ENCODE measurements around the gene SLC6A2. TPM values are rescaled to one million over a fixed set of nuclear protein-coding genes. Genes with fewer than 3 reads are reported as not detected.
"Not testable (repeated sequence)": the region's sequence is repeated elsewhere in the genome, so short reads cannot be mapped to it uniquely, and the experiment has no call there.

Gene SLC6A2
- total RNA-seq (under 1 TPM in 1 of 5 donors, not detected in 4; 0.73 TPM), polyA plus RNA-seq (under 1 TPM in 1 of 3 donors, not detected in 2; 0.13 TPM)
- long read RNA-seq, donor 1: 0 reads
- long read RNA-seq, donor 2: 0 reads
- long read RNA-seq, donor 3: 0 reads
- long read RNA-seq, donor 4: 0 reads
- long read RNA-seq, donor 5: 0 reads
- long read RNA-seq, donor 6: 0 reads
- long read RNA-seq, donor 7: 0 reads
- long read RNA-seq, donor 8: 0 reads
- long read RNA-seq, donor 9, partial matches to known transcripts: 0 of 1 reads
- long read RNA-seq, donor 9, other reads (novel, unspliced or antisense): 0 of 1 reads
- long read RNA-seq, donor 10: 0 reads

DNA sequence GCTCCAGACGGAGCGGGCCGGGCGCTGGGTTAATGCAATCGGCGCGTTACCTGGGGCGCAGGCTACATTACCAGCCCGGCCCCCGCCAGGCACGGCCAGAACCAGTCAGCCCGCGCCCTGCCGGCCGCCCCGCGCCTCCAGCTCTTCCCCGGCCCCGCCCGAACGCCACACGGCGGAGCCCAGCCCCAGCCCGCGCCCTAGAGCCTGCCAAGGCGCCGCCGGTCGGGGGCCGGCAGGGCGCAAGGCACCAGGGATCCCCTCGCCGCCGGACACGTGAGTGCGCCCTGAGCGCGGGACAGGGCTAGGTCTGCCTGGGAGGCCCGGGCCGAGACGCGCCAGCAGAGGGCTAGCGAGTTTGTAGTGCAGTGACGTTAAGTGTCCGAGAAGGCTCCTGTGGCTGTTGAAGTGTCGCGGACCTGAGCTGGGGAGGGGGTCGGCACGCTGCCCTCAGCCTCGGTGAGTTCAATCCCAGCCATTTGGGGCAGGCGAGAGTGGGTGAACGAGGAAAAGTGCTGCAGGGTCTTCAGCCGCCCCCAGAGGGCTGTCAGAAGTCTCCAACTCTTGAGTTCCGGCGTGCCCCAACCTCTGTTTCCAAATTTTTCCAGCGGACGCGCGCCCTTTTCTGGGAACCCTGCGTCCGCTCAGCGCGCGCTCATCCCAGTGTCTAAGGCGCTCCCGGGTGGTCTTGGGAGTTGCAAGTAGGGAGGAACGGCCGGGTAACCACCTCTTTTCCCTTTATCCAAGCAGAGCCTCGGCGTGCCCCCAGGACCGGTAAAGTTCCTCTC is at the start of gene SLC6A2:
Gene SLC6A2 (plus strand): TSS at position 92 of the 785 bp plus-strand sequence. CDS start 707 bp downstream, outside the sequence.
- H3K36me3 ChIP-seq: no peaks in the 10 kb centered on the region
- H3K4me1 ChIP-seq: peaks cover 9 to 16% (median 14%) of the 10 kb centered on the region in 4 donors
- H3K9me3 ChIP-seq: no peaks in the 10 kb centered on the region
- peaks cover 12 to 71% (median 40%) of the 10 kb centered on the region in 3 donors for H3K27me3 ChIP-seq
- H3K27ac ChIP-seq: no peak within 1 kb of the TSS
- WGBS, 5 donors: 0 to 3% (median 2%) methylated on average over 26 to 71 of the region's 71 CpGs
- TF ChIP-seq CTCF (IDR thresholded peaks at IDR 0.05): no peak
- TF ChIP-seq EP300 (IDR thresholded peaks at IDR 0.05): no peak
- TF ChIP-seq POLR2AphosphoS5 (IDR thresholded peaks at IDR 0.05): no peak
- no peak for TF ChIP-seq POLR2A (IDR thresholded peaks at IDR 0.05)
- peak in 1 of 2 donors; percentile 41 for DNase-seq
- peak within 1 kb of the TSS; percentile 7 to 44 (median 33) for H3K4me3 ChIP-seq
- intact Hi-C loops (cut with DNase I; ENCODE audit: low total_unique reads): no loop called here

DNA sequence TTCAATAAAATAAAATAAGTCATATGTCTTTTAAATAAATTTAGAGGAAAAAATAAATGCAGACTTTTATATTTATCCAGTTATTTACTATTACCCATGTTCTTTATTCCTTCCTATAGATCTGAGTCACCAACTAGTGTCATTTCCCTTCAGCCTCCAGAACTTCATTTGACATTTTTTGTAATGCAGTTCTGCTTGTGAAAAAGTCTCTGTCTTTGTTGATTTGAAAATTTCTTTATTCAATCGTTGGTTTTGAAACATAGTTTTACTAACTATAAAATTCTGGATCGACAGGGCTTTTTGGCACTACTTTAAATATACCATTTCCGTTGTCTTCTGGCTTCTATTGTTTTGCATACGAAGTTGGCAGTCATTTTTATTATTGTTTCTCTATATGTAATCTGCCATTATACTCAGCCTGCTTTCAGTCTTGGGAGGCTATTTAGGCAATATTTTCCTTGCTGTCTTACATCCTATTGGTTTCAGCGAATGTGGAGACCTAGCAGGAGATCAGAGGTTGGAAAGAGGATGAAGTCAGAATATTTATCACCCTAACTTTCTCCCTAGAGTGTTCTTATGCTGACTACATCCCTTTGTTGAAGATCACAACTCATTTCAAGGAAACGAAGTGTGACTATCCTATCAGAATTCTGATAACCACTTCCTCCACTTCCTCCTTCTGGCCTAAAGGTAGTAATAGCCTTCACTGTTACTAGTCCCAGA is 42.0 kb upstream of the SLC6A2 start:
- Histone ChIP-seq H3K9me3 (peaks cover 0 to 8% (median 3%) of the 10 kb centered on the region in 4 donors), H3K36me3 (no peaks in the 10 kb centered on the region), H3K27ac (no peak overlapping the region), H3K27me3 (peaks cover 0 to 9% (median 0%) of the 10 kb centered on the region in 3 donors), H3K4me1 (no peaks in the 10 kb centered on the region), H3K4me3 (no peak overlapping the region)
- intact Hi-C loops (cut with DNase I; ENCODE audit: low total_unique reads): no loop called here
- TF ChIP-seq POLR2AphosphoS5 (IDR thresholded peaks at IDR 0.05) (no peak), POLR2A (IDR thresholded peaks at IDR 0.05) (no peak), EP300 (IDR thresholded peaks at IDR 0.05) (no peak)
- DNase-seq: no peak
- WGBS, 5 donors: 68 to 74% (median 71%) methylated on average over 6 of the region's 6 CpGs

DNA sequence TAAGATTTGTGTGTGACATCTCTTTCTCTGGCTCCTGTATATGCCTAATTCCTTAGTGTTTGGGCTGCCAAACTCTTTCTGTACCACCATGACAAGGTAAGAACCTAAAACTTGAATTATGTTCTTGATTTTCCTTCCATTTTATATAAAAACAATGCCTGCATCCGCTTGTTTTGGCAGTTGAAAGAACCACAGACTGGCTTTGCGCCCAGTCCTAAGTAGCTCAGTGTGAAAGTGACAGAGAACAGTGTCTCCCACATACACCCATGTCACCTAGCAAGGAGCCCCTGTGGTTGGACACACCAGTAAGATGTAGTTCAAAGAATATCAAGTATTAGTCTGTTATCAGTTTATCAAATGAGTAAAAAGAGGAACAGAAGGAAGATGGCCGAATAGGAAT is 40.7 kb upstream of the SLC6A2 start:
- no peaks in the 10 kb centered on the region for H3K36me3 ChIP-seq
- H3K4me3 ChIP-seq: no peak overlapping the region
- H3K4me1 ChIP-seq: no peaks in the 10 kb centered on the region
- 61 to 90% (median 82%) methylated on average over 3 of the region's 3 CpGs for WGBS, 5 donors
- H3K27me3 ChIP-seq: peaks cover 0 to 9% (median 0%) of the 10 kb centered on the region in 3 donors
- intact Hi-C loops (cut with DNase I; ENCODE audit: low total_unique reads): no loop called here
- H3K27ac ChIP-seq: no peak overlapping the region
- no peak for DNase-seq
- H3K9me3 ChIP-seq: peaks cover 0 to 8% (median 3%) of the 10 kb centered on the region in 4 donors
- TF ChIP-seq POLR2A (IDR thresholded peaks at IDR 0.05) (no peak), EP300 (IDR thresholded peaks at IDR 0.05) (no peak), POLR2AphosphoS5 (IDR thresholded peaks at IDR 0.05) (no peak), CTCF (IDR thresholded peaks at IDR 0.05) (no peak)

- H3K4me3 ChIP-seq; H3K27ac ChIP-seq; H3K36me3 ChIP-seq; intact Hi-C loops (cut with DNase I; ENCODE audit: low total_unique reads); DNase-seq; H3K27me3 ChIP-seq; H3K4me1 ChIP-seq; H3K9me3 ChIP-seq: not testable (repeated sequence)
- WGBS, 5 donors: 80 to 91% (median 84%) methylated on average over 10 to 11 of the region's 11 CpGs
Observed at GRCh38 chr16:55615670-55616069, 40.1 kb upstream of the SLC6A2 start.

DNA sequence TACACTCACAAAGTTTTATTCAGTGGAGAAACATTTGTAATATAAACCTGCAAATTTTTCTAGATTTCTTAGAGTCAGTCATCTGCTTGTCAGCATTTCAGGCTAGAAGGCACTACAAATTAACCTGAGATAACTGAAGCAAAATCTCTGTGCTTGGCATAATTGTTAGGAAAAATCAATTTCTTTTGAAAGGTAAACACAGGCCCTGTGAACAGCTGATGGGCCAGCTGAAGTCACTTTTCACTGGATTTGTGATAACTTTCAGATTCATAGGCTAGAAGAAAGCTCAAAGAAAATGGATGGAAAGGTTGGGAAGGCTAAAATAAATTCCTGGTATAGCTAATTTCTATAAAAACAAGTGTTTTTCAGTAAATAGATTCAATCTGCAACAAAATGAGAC is 34.0 kb upstream of the SLC6A2 start:
- intact Hi-C loops (cut with DNase I; ENCODE audit: low total_unique reads): no loop called here
- Histone ChIP-seq H3K27me3 (no peaks in the 10 kb centered on the region), H3K9me3 (no peaks in the 10 kb centered on the region), H3K36me3 (no peaks in the 10 kb centered on the region), H3K4me1 (no peaks in the 10 kb centered on the region), H3K27ac (no peak overlapping the region), H3K4me3 (no peak overlapping the region)
- DNase-seq: no peak
- no peak for TF ChIP-seq EP300 (IDR thresholded peaks at IDR 0.05)
- no peak for TF ChIP-seq POLR2AphosphoS5 (IDR thresholded peaks at IDR 0.05)
- TF ChIP-seq POLR2A (IDR thresholded peaks at IDR 0.05): no peak
- no peak for TF ChIP-seq CTCF (IDR thresholded peaks at IDR 0.05)
